HG02852 (cell line): ENCODE data around the gene AKR1A1.
A peak's percentile ranks its signal among the peaks of the same experiment; 100 is the strongest.
"Not testable (repeated sequence)": the region's sequence is repeated elsewhere in the genome, so short reads cannot be mapped to it uniquely, and the experiment has no call there.

Source experiments
- ATAC-seq: cut with Tn5 transposase; IDR thresholded peaks from one replicate; pipeline ENCODE4 v1.9.1; 2021; ENCODE audit warnings: mild to moderate bottlenecking, moderate library complexity; ENCODE audit not compliant: unreplicated experiment

Gene AKR1A1

DNA sequence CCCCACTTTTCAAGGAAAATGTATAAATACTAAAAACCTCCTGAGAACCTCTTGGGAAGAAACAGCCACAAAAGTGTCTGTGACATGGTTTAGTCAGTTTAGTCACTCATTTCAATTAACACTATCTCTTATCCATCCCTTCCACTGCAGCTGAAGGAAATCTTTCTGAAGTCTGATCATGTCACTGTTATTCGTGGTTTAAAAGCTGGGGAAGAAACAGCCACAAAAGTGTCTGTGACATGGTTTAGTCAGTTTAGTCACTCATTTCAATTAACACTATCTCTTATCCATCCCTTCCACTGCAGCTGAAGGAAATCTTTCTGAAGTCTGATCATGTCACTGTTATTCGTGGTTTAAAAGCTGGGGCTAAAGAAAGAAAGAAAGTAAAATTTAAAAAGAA is 27.1 kb upstream of the AKR1A1 start:
- ATAC-seq = not testable (repeated sequence)

GRCh38 chr1:45523975-45524374 is 26.7 kb upstream of the AKR1A1 start:
- ATAC-seq = not testable (repeated sequence)

GRCh38 chr1:45526135-45526644 is 24.4 kb upstream of the AKR1A1 start:
- no peak for ATAC-seq

DNA sequence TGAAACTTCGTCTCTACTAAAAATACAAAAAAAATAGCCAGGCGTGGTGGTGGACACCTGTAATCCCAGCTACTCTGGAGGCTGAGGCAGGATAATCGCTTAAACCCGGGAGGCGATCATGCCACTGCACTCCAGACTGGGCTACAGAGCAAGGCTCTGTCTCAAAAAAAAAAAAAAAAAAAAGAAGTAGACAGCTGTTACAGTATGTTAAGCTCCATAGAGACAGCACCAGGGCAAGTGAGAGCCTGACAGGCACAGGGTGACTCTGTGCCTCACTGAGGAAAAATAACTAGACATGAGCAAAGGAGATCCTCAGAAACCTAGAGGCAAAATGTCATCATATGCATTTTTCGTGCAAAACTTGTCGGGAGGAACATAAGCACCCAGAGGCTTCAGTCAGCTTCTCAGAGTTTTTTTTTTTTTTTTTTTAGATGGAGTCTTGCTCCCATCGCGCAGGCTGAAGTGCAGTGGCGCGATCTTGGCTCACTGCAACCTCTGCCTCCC is 19.9 kb upstream of the AKR1A1 start:
- ATAC-seq = no peak

- no peak for ATAC-seq
Measured at GRCh38 chr1:45531873-45532272, 18.8 kb upstream of the AKR1A1 start.

GRCh38 chr1:45535988-45536766 is 14.4 kb upstream of the AKR1A1 start:
- no peak for ATAC-seq

GRCh38 chr1:45536886-45537285 is 13.7 kb upstream of the AKR1A1 start:
- ATAC-seq = no peak

- ATAC-seq = no peak
Measured at GRCh38 chr1:45541193-45541592, 9.4 kb upstream of the AKR1A1 start.

DNA sequence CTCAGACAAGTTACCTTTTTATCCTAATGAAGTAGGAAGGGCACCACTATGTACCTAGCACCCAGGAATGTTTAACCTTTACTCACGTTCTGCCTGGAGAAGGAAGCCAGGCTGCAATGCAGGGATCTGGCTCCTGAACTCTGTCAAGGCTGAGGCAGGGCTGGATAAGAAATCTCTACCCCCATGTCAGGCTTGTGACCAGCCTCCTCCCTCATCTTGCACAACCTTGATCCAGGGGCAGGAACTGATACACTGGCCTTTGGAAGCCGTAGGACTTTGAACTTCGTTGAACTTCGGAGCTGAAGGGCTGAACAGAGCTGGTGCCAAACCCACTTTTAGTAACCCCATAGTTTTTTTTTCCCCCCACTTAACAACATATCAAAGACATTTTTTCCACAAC is 8.0 kb upstream of the AKR1A1 start:
- ATAC-seq = no peak

- peak; percentile 59 for ATAC-seq
Measured at GRCh38 chr1:45543581-45544417, 6.8 kb upstream of the AKR1A1 start.

- ATAC-seq = no peak
Measured at GRCh38 chr1:45544530-45544929, 6.1 kb upstream of the AKR1A1 start.

GRCh38 chr1:45545019-45545493 is 5.6 kb upstream of the AKR1A1 start:
- peak; percentile 68 for ATAC-seq

DNA sequence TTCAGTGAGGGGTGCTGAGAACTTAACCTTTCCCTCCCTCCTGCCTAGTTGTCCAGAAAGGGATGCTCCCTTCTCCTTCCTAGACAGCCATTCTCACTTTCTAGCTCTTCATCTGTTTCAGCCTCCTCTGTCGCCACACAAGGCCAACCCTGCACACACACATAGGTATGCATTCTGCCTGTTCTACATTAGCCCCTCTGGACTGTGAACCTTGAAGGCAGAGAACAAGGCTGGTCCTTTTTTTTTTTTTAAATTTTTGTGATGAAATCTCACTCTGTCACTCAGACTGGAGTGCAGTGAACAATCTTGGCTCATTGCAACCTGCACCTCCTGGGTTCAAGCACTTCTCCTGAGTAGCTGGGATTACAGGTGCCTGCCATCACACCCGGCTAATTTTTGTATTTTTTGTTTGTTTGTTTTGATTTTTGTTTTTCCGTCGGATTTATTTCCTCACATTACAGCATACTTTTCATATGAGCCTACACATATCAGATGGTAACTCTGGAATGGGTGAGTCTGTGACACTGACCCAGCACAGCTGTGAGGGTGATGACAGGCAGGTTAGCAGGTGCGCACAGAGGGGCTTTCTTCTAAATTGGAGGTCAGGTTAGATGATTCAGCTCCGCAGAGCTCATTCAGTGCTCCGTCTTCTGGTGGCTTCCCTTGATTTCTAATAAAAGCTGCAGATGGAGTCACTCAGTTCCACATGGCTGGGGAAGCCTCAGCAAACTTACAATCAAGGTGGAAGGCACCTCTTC is 4.9 kb upstream of the AKR1A1 start:
- no peak for ATAC-seq

DNA sequence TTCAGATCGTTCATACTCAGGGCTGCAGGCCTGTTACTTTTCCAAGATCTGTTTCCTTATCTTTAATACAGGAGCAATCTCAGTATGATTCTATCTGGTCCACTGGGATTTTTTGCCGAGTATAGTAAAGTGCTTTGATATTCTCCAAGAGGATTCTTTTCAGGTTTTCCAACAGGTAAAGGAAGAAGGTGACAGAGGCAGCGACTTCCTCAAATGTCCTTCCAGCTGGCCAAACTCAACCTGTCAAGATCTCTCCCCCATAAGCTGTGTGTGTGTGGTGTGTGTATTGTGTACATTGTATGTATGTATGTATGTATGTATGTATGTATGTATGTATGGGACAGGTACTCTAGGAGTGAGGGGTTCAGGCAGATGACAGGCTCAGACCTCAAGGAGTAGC is 1.1 kb downstream of the AKR1A1 start:
- no peak for ATAC-seq

- no peak for ATAC-seq
Measured at GRCh38 chr1:45552331-45552730, 1.7 kb downstream of the AKR1A1 start.

DNA sequence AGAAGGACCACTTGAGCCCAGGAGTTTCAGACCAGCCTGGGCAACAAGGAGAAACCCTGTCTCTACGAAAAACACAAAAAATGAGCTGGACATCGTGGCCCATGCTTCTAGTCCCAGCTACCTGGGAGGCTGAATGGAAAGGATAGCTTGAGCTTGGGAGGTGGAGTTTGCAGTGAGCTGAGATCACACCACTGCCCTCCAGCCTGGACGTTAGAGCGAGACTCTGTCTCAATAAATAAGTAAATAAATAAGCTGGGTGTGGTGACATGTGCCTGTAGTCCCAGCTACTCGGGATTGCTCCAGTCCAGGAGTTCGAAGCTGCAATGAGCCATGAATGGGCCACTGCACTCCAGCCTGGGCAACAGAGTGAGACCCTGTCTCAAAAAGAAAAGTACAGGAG is 3.6 kb downstream of the AKR1A1 start:
- no peak for ATAC-seq

GRCh38 chr1:45557422-45557944 is 6.9 kb downstream of the AKR1A1 start:
- no peak for ATAC-seq

DNA sequence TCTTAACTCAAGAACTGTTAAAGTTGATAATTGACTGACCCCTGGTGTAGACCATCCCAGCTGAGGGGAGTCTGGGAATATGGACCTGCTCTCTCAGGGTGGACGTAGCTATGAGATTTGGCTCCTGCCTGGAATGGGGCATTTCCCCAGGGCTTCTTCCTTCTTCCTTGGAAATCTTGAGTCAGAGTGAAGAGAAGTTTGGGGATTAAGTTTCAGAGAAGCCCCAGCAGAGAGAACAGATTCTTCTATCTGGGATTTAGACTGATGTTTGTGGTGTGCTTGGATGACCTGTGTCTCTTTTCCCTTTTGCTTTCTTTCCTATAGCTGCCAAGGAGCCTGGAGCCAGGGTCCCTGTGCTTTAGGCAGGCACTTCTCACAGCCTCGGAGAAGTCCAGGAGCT is 13.2 kb downstream of the AKR1A1 start:
- ATAC-seq = no peak

GRCh38 chr1:45566722-45567121 is 16.1 kb downstream of the AKR1A1 start:
- ATAC-seq = no peak

GRCh38 chr1:45567911-45568310 is 17.3 kb downstream of the AKR1A1 start:
- no peak for ATAC-seq

DNA sequence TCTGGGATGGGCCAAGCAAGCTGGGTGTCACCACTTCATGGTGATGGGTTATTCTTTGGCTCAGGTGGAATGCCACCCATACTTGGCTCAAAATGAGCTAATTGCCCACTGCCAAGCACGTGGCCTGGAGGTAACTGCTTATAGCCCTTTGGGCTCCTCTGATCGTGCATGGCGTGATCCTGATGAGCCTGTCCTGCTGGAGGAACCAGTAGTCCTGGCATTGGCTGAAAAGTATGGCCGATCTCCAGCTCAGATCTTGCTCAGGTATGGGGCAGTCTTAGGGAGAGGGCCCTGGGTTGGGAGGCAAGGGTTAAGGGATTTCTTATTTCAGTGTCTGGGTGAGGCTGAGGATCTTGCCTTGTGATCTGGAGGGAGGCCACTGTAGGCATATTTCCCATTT is 17.8 kb downstream of the AKR1A1 start:
- no peak for ATAC-seq
